ENCODE results near the gene MRPS15. TPM values are rescaled to one million over a fixed set of nuclear protein-coding genes. Genes with fewer than 3 reads are reported as not detected.
"Not testable (repeated sequence)": the region's sequence is repeated elsewhere in the genome, so short reads cannot be mapped to it uniquely, and the experiment has no call there.

MRPS15 gene
- total RNA-seq, 1 donor from 2014 or later: 55.5 TPM

DNA sequence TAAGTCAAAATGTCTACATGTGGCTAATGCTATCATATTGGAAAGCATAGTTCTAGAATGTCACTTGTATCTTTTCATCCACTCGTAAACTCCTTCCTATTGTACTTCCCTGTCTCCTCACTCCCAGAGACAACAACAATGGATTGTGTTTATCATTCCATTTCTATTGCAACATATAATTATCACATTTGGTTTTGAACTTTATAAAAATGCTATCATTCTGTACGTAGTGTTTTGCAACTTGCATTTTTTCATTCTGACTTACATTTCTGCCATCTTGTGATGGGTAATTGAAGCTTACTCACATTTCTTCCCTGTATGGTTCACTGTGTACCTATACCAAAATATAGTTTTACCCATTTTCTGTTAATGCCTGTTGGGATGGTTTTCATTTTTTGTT, 33.0 kb upstream of the MRPS15 start:
- TF ChIP-seq, protein P1, sequence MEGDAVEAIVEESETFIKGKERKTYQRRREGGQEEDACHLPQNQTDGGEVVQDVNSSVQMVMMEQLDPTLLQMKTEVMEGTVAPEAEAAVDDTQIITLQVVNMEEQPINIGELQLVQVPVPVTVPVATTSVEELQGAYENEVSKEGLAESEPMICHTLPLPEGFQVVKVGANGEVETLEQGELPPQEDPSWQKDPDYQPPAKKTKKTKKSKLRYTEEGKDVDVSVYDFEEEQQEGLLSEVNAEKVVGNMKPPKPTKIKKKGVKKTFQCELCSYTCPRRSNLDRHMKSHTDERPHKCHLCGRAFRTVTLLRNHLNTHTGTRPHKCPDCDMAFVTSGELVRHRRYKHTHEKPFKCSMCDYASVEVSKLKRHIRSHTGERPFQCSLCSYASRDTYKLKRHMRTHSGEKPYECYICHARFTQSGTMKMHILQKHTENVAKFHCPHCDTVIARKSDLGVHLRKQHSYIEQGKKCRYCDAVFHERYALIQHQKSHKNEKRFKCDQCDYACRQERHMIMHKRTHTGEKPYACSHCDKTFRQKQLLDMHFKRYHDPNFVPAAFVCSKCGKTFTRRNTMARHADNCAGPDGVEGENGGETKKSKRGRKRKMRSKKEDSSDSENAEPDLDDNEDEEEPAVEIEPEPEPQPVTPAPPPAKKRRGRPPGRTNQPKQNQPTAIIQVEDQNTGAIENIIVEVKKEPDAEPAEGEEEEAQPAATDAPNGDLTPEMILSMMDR (IDR thresholded peaks at IDR 0.05; ENCODE audit: unreplicated experiment): no peak
- Mint-ChIP-seq H3K27me3 (ENCODE audit: low read depth) (peaks cover 30% of the 10 kb centered on the region), H3K27ac (no peak overlapping the region), H3K4me3 (no peak overlapping the region), H3K9me3 (no peaks in the 10 kb centered on the region), H3K36me3 (no peaks in the 10 kb centered on the region), H3K4me1 (no peaks in the 10 kb centered on the region)
- no peak for DNase-seq (ENCODE audit: low spot score in 2 of 2, unreplicated experiment in 2 of 2)

DNA sequence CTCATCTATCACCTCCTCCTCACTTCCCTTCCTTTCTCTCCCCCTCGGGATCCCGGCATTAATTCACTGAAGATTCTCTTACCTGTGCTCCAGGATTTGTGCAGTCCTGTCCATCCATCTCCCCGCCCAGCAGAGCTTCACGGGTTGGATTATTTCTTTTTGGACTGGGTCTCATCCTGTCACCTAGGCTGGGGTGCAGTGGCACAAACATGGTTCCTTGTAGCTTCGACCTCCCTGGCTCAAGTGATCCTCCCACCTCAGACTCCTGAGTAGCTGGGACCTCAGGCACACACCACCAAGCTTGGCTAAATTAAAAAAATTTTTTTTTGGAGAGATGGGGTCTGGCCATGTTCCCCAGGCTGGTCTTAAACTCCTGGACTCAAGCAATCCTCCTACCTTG, 30.8 kb upstream of the MRPS15 start:
- Mint-ChIP-seq H3K27ac (no peak overlapping the region), H3K4me3 (no peak overlapping the region), H3K27me3 (ENCODE audit: low read depth) (peaks cover 32% of the 10 kb centered on the region), H3K9me3 (no peaks in the 10 kb centered on the region), H3K4me1 (no peaks in the 10 kb centered on the region), H3K36me3 (no peaks in the 10 kb centered on the region)
- no peak for DNase-seq (ENCODE audit: low spot score in 2 of 2, unreplicated experiment in 2 of 2)
- TF ChIP-seq, protein P1 (IDR thresholded peaks at IDR 0.05; ENCODE audit: unreplicated experiment): no peak

GRCh38 chr1:36493524-36493923, 29.3 kb upstream of the MRPS15 start:
- no peaks in the 10 kb centered on the region for H3K36me3 Mint-ChIP-seq
- peaks cover 7% of the 10 kb centered on the region for H3K4me1 Mint-ChIP-seq
- no peaks in the 10 kb centered on the region for H3K9me3 Mint-ChIP-seq
- DNase-seq (ENCODE audit: low spot score in 2 of 2, unreplicated experiment in 2 of 2): no peak
- no peak overlapping the region for H3K27ac Mint-ChIP-seq
- no peak overlapping the region for H3K4me3 Mint-ChIP-seq
- TF ChIP-seq, protein P1 (IDR thresholded peaks at IDR 0.05; ENCODE audit: unreplicated experiment): no peak
- peaks cover 30% of the 10 kb centered on the region for H3K27me3 Mint-ChIP-seq (ENCODE audit: low read depth)

DNA sequence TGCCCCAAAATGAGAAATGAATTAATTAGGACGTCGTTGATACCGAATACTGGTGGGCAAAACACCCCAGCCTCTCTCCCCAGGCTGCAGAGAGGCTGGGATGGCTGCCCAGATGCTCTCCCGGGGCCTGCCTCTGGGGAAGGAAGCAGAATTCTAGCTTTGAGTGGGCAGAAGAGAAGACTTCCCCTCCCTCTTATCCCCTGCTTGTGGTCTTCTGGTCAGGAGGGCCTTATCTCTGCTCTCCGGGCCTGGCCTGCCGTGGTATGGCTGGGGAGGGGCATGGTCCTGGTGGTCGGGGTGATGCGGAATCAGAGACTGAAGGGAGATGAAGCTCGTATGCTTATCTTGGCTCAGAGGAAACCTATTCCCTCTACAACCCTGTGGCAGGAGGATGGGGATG, 28.3 kb upstream of the MRPS15 start:
- Mint-ChIP-seq H3K27ac (no peak overlapping the region), H3K27me3 (ENCODE audit: low read depth) (peaks cover 23% of the 10 kb centered on the region), H3K9me3 (no peaks in the 10 kb centered on the region), H3K4me1 (peaks cover 7% of the 10 kb centered on the region), H3K4me3 (no peak overlapping the region), H3K36me3 (no peaks in the 10 kb centered on the region)
- TF ChIP-seq, protein P1 (IDR thresholded peaks at IDR 0.05; ENCODE audit: unreplicated experiment): no peak
- DNase-seq (ENCODE audit: low spot score in 2 of 2, unreplicated experiment in 2 of 2): no peak

DNA sequence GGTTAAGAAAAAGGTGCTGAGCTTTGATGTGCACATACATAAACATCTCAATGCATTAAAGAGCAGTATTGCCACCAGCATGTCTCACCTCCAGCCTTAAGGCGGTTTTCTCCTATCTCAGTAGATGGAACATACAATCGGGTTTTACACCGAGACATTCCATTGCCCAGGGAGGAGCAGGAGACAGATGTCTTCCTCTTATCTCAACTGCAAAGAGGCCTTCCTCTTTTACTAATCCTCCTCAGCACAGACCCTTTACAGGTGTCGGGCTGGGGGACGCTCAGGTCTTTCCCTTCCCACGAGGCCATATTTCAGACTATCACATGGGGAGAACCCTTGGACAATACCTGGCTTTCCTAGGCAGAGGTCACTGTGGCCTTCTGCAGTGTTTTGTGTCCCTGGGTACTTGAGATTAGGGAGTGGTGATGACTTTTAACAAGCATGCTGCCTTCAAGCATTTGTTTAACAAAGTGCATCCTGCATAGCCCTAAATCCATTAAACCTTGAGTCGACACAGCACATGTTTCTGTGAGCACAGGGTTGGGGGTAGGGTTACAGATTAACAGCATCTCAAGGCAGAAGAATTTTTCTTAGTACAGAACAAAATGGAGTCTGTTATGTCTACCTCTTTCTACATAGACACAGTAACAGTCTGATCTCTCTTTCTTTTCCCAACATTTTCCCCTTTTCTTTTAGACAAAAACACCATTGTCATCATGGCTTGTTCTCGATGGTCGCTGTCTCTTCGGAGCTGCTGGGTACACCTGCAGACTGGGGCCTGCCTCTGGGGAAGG, 25.3 kb upstream of the MRPS15 start:
- DNase-seq (ENCODE audit: low spot score in 2 of 2, unreplicated experiment in 2 of 2); H3K4me1 Mint-ChIP-seq; H3K4me3 Mint-ChIP-seq; H3K27me3 Mint-ChIP-seq (ENCODE audit: low read depth); H3K36me3 Mint-ChIP-seq; H3K27ac Mint-ChIP-seq; H3K9me3 Mint-ChIP-seq: not testable (repeated sequence)

GRCh38 chr1:36487906-36488305, 23.7 kb upstream of the MRPS15 start:
- Mint-ChIP-seq H3K4me1 (peaks cover 7% of the 10 kb centered on the region), H3K27ac (no peak overlapping the region), H3K27me3 (ENCODE audit: low read depth) (peaks cover 3% of the 10 kb centered on the region), H3K9me3 (no peaks in the 10 kb centered on the region), H3K4me3 (no peak overlapping the region), H3K36me3 (no peaks in the 10 kb centered on the region)
- TF ChIP-seq, protein P1 (IDR thresholded peaks at IDR 0.05; ENCODE audit: unreplicated experiment): no peak
- DNase-seq (ENCODE audit: low spot score in 2 of 2, unreplicated experiment in 2 of 2): no peak

DNA sequence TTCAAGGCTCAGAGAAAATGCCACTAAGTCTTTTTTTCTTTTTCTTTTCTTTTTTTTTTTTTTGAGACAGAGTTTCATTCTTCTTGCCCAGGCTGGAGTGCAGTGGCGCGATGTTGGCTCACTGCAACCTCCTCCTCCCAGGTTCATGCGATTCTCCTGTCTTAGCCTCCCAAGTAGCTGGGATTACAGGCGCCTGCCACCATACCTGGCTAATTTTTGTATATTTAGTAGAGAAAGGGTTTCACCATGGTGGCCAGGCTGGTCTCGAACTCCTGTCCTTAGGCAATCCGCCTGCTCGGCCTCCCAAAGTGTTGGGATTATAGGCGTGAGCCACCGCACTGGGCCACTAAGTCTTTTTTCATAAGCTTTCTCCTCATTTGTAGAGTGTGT, 23.1 kb upstream of the MRPS15 start:
- H3K27ac Mint-ChIP-seq, H3K36me3 Mint-ChIP-seq: not testable (repeated sequence)

More for the DNA sequence above, 23.1 kb upstream of the MRPS15 start:
- not testable (repeated sequence) for H3K27me3 Mint-ChIP-seq (ENCODE audit: low read depth); DNase-seq (ENCODE audit: low spot score in 2 of 2, unreplicated experiment in 2 of 2); H3K4me3 Mint-ChIP-seq; H3K9me3 Mint-ChIP-seq; H3K4me1 Mint-ChIP-seq

All from mesothelial cell of epicardium (in vitro differentiated cells).